Ovary (tissue), 9 donors: ENCODE measurements around the gene PTH2R. TPM values are rescaled to one million over a fixed set of nuclear protein-coding genes. Genes with fewer than 3 reads are reported as not detected.

Experiments used
- DNase-seq, 5 donors: peaks; one replicate each; pipeline ENCODE4 v3.0.0-alpha.2; 2019 to 2020
- H3K27ac ChIP-seq, 2 donors: fragments of 200-600 bp; one replicate each; pipeline versions ENCODE4 v1.5.1 to v1.8.0; 2019 to 2022
- H3K27me3 ChIP-seq: fragments of 200-600 bp; one replicate; pipeline ENCODE4 v1.8.0; 2022
- H3K36me3 ChIP-seq: fragments of 200-600 bp; sonication (generic); one replicate; pipeline ENCODE4 v1.5.1; 2019
- H3K4me1 ChIP-seq: one replicate; pipeline ENCODE4 v1.8.1; 2013; ENCODE audit warnings: mild to moderate bottlenecking, moderate library complexity; ENCODE audit not compliant: insufficient read depth
- H3K4me3 ChIP-seq: fragments of 200-600 bp; sonication (generic); one replicate; pipeline ENCODE4 v1.5.1; 2017
- H3K9me3 ChIP-seq, 2 donors: fragments of 200-600 bp in 1 of 2; sonication (generic) in 1 of 2; one replicate each; pipeline versions ENCODE4 v1.5.1 to v1.8.1; 2013 to 2019; ENCODE audit warnings: mild to moderate bottlenecking in 1 of 2, moderate library complexity in 1 of 2
- CTCF ChIP-seq, 3 donors: fragments of 450-650 bp in 2 of 3; fragments of 200-600 bp in 1 of 3; IDR thresholded peaks; one replicate each; pipeline versions ENCODE4 v1.5.1 to v1.8.0; 2016 to 2022; ENCODE audit warnings: antibody characterized with exemption in 3 of 3, mild to moderate bottlenecking in 1 of 3
- EP300 ChIP-seq: sonication (generic); formaldehyde crosslinking; IDR thresholded peaks from one replicate; pipeline ENCODE4 v1.6.1; 2017; ENCODE audit warnings: antibody characterized with exemption
- POLR2A ChIP-seq: fragments of 450-650 bp; IDR thresholded peaks from one replicate; pipeline ENCODE4 v1.6.1; 2017; ENCODE audit warnings: antibody characterized with exemption, mild to moderate bottlenecking, moderate library complexity
- WGBS, 3 donors: extraction: QIAGEN DNeasy Blood & Tissue Kit in 1 of 3; methylation state at CpG; one replicate each; pipeline versions ENCODE4 v1.1.5 to v1.1.7; 2013 to 2017; 5-methylcytosine and 5-hydroxymethylcytosine counted together
- intact Hi-C, 4 donors: fragments of 100-400 bp; cut with DNase I; formaldehyde crosslinking; loops; one replicate each; pipeline versions ENCODE4 v1.11.0 to v1.15.1; 2022 to 2023
- polyA plus RNA-seq, 2 donors: library from polyadenylated mRNA; stranded (reverse); fragments of 200-250 nt in 1 of 2; fragments of 350-450 nt in 1 of 2; fragmentation: Illumina TruSeq in 1 of 2; extraction: RNeasy Lipid Tissue Mini Kit (QIAGEN cat#74804) in 1 of 2; gene quantifications; one replicate each; pipeline ENCODE4 v1.2.3, GENCODE V29; 2013 to 2014
- total RNA-seq, 7 donors: library from RNA; depleted of rRNA in 2 of 7; stranded (reverse); fragments of >200 nt in 2 of 7; fragmentation: NEBNext Ultra II Directional in 3 of 7; extraction: Animal tissue kit (Norgen Biotek cat#: 25700) in 3 of 7; gene quantifications; one replicate each; pipeline versions ENCODE4 v1.1.0 to v1.2.4, GENCODE V29; 2016 to 2023
- donor health status: DM: no; HTN: no; CAD: no; lungs with moderate emphysema.
- donor health status: DM: no; HTN: no; CAD: no.
- donor health status: Bipolar disorder and iron deficiency.
- donor health status: DM: yes; HTN: yes; CAD: no.
- donor health status: DM: no; HTN: no; CAD: no.
- donor health status: DM: yes; HTN: yes; CAD: no.

The PTH2R gene
- total and polyA plus RNA-seq, 9 donors, result 0.05 to 0.08 (median 0.07) TPM; not detected in 6

DNA sequence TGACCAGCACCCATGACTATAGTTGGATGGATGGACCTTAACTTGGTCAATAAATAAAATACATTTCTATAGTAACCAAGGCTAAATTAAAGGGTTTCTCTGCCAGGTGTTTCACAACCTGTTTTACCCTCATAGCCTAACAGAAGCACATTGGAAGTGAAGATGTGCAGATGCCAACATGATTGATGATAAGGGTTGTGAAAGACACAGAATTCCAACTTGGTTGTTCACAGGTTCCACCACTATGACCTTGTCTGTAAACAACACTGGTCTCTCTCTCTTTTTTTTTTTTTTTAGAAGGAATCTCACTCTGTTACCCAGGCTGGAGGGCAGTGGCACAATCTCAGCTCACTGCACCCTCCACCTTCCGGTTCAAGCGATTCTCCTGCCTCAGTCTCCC, 37.5 kb upstream of the PTH2R start:
- no peaks in the 10 kb centered on the region for H3K36me3 ChIP-seq
- H3K4me1 ChIP-seq, result no peaks in the 10 kb centered on the region
- no peak for DNase-seq
- 88 to 100% (median 97%) methylated on average over 2 of the region's 2 CpGs for WGBS, 3 donors
- no peaks in the 10 kb centered on the region for H3K9me3 ChIP-seq
- intact Hi-C loops, result no loop called here
- H3K4me3 ChIP-seq, result no peak overlapping the region
- TF ChIP-seq CTCF (IDR thresholded peaks at IDR 0.05) (no peak), EP300 (no peak), POLR2A (no peak)
- H3K27me3 ChIP-seq, result no peaks in the 10 kb centered on the region
- no peak overlapping the region for H3K27ac ChIP-seq

GRCh38 chr2:208370881-208371633, 35.5 kb upstream of the PTH2R start:
- WGBS, 3 donors, result 57 to 78% (median 61%) methylated on average over 8 of the region's 8 CpGs
- DNase-seq, result no peak
- Histone ChIP-seq H3K9me3 (no peaks in the 10 kb centered on the region), H3K27me3 (no peaks in the 10 kb centered on the region), H3K4me3 (no peak overlapping the region), H3K36me3 (no peaks in the 10 kb centered on the region), H3K27ac (no peak overlapping the region), H3K4me1 (no peaks in the 10 kb centered on the region)
- intact Hi-C loops, result no loop called here
- TF ChIP-seq POLR2A (no peak), CTCF (IDR thresholded peaks at IDR 0.05) (no peak)

- intact Hi-C loops, result no loop called here
- Histone ChIP-seq H3K36me3 (no peaks in the 10 kb centered on the region), H3K9me3 (no peaks in the 10 kb centered on the region), H3K27me3 (no peaks in the 10 kb centered on the region), H3K4me3 (no peak overlapping the region), H3K4me1 (no peaks in the 10 kb centered on the region), H3K27ac (no peak overlapping the region)
- no peak for TF ChIP-seq POLR2A
- TF ChIP-seq CTCF (IDR thresholded peaks at IDR 0.05), result no peak
- TF ChIP-seq EP300, result no peak
- DNase-seq, result no peak
- WGBS, 3 donors, result 36 to 54% (median 46%) methylated on average over 1 of the region's 1 CpG
Measured at GRCh38 chr2:208371634-208371935, 35.0 kb upstream of the PTH2R start.

- no peaks in the 10 kb centered on the region for H3K36me3 ChIP-seq
- H3K4me1 ChIP-seq, result no peaks in the 10 kb centered on the region
- H3K4me3 ChIP-seq, result no peak overlapping the region
- DNase-seq, result peak in 2 of 5 donors; percentile 23 to 39
- no peak overlapping the region for H3K27ac ChIP-seq
- H3K9me3 ChIP-seq, result no peaks in the 10 kb centered on the region
- no peaks in the 10 kb centered on the region for H3K27me3 ChIP-seq
- intact Hi-C loops, result no loop called here
- TF ChIP-seq EP300, result no peak
- TF ChIP-seq CTCF (IDR thresholded peaks at IDR 0.05), result peak; percentile 43 to 69 (median 64)
- 47 to 48% (median 47%) methylated on average over 2 of the region's 2 CpGs for WGBS, 3 donors
Measured at GRCh38 chr2:208373460-208374089, 33.0 kb upstream of the PTH2R start.
